Stimulated activated CD8-positive, alpha-beta memory T cell treated with anti-CD3 and anti-CD28 coated beads, Interleukin-15, amount 100 ng/mL, for 1 hour (primary cell): ENCODE results near the gene PDF.
"Not testable (repeated sequence)": the region's sequence is repeated elsewhere in the genome, so short reads cannot be mapped to it uniquely, and the experiment has no call there.

Source experiments
- DNase-seq: peaks from one replicate; pipeline ENCODE4 v3.0.0-alpha.2; 2020; ENCODE audit warnings: low read depth

Gene PDF

DNA sequence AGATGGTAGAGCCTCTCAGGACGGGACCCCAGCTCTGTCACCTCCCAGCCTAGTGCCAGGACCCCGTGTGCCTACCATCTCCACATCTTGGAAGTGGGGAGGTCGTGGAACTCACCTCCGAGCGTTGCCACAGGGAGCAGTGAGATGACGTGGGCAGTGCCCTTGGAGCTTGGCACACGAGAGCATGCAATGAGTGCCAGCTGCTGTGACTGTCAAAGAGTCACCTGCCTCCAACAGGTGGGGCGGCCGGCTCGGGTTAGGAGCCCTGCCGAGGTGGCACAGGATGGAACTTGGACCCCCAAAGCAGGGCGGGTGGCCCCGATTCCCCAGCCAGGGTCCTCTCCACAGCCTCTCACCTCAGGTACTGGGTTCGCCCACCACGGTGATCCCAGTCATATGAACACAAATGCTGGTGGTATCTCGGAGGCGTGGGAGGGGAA lies 13.8 kb downstream of the PDF start:
- DNase-seq: no peak

DNA sequence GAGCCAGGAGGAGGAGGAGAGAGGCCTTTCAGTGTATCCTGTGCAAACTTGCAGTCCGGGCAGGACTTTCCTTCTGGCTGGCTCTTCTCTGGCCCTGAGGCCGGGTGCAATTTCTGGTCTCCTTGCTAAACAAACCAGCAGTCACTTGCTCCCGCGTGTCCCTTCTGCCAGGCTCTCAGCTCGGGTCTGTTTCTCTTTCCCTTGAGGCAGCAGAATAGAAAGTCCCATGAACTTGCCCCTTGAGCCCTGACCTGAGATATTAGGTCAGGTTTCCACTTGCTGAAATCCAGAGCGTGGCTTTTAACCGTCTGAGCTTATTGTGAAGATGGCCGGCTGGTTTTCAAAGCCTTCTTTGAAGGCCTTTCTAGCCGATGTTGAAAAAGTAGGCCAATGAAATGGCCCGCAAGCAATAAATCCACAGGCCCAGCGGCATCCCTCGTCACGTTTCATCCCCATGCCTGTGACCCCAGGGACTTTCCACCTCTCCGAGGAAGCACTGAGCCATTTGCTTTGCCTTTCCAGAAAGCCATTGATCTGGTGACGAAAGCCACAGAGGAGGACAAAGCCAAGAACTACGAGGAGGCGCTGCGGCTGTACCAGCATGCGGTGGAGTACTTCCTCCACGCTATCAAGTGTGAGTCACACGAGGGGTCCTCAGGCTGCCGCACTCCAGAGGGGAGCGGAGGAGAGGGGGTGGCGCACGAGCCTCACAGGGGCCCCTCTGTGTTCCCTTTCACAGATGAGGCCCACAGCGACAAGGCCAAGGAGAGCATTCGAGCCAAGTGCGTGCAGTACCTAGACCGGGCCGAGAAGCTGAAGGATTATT lies 14.7 kb downstream of the PDF start:
- DNase-seq: no peak

DNA sequence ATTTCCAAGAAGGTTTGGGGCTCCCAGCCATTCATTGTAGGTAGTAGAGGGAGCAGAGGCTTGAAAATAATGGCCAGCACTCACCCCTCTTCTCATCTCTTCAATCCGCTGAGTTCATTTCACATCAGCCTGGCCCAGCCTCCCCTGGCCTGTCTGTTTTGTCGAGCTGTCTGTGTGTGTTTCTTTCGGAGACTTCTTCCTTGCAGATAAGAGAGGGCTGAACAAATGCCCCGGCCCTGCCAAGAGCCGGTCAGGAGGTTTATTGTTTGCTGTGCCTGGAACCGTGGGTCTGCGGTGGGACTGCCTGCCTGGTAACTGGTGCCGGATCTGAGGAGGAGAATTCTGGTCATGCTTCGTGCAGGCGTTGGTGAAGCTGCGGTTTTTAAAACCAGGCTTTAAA lies 15.9 kb downstream of the PDF start:
- DNase-seq: no peak

DNA sequence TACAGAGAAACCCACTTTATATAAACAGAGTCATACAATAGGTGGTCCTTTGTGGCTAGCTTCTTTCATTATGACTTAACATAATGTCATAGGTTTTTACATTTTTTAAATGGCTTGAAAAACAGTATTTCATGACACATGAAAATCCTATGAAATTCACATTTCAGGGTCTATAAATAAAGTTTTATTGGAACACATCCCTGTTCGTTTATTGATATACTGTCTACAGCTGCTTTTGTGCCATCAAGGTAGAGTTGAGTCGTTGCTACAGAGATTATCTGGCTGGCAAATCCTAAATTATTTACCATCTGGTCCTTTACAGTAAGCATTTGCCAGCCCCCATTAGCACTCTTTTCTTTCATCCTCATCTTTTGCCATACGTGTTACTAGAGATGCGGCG lies 16.9 kb downstream of the PDF start:
- no peak for DNase-seq

- DNase-seq: peak; percentile 4
These were observed 18.6 kb downstream of the PDF start for GRCh38 chr16:69311533-69312387.

GRCh38 chr16:69310653-69311532 lies 19.5 kb downstream of the PDF start, which contains the start of gene VPS4A:
Gene VPS4A, plus strand, starts transcription at chr16:69311350. Its CDS starts 162 bp downstream, at chr16:69311512.
- DNase-seq: peak; percentile 94

DNA sequence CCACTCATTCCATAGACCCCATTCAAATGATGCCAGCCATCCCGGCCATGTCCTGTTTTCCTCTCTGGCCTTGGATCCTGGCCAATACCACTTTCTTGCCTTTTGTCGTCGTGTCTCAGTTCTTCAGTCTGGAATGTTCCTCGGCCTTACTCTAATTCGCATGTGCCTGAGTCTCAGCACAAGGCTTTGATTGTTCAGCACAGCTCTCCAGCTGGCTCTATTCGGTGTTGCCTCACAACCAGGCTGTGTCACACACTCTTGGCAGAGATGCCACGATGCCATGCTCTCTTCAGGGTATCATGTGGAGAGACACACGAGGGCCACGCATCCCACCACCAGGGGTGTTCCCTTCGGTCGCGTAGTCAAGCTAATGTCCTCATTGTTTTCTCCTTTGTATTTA lies 21.1 kb downstream of the PDF start:
- DNase-seq: no peak

- no peak for DNase-seq
These were observed 22.5 kb downstream of the PDF start for GRCh38 chr16:69307856-69308255.

DNA sequence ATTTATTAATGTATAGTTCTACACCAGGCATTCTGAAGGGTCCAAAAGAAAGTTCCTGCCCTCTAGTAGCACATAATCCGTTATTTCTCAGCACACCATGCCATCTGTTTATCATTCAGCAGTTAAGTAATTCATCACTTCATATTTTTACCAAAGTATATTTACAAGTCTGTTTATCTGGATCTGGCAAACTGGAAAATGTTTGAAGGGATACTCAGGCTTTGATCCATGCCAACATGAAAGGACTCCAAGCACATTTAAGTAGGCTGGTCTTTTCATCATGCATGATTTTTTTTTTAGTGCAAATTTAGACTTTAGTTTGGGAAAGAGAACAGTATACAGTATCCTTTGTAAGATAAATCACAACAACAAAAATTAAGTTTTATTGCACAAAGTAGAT lies 23.3 kb downstream of the PDF start:
- DNase-seq: no peak

GRCh38 chr16:69306031-69306430 lies 24.4 kb downstream of the PDF start:
- no peak for DNase-seq

GRCh38 chr16:69302301-69302700 lies 28.1 kb downstream of the PDF start:
- no peak for DNase-seq

- DNase-seq: no peak
These were observed 28.5 kb downstream of the PDF start for GRCh38 chr16:69301861-69302260.

DNA sequence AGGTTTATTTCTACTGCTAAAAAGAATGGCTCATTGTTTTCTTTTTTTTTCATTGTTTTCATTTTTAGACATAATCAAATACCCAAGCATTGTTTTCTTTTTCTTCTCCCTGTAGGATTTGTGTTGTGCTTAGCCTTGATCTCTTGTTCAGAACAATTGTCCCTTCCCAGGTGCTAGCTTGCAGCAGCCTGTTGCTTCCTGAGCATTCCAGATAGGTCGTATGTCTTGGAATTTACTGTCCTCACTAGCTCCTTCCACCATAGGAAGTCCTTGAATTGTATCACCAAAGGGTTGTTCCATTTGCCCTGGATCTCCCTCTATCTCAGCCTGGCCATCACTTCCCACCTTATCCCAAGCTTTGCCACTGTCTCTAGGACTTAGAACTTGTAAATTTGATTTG lies 29.2 kb downstream of the PDF start:
- DNase-seq: no peak

DNA sequence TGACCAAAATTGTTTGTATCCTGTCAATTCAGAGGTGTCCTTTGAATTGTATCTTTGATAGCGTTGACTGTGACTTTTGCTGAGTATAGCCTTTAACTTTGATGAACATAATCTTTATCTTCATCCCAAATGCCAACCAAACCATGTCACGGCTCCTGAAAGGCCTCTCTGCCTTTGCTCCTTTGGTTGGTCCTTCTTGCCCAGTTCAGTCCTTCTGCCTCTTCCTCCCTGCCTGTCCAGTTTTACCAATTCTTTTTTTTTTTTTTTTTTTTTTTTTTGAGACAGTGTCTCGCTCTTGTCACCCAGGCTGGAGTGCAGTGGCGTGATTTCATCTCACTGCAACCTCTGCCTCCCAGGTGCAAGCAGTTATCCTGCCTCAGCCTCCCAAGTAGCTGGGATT lies 32.1 kb downstream of the PDF start:
- no peak for DNase-seq

- DNase-seq: not testable (repeated sequence)
These were observed 33.6 kb downstream of the PDF start for GRCh38 chr16:69296771-69297170.

- DNase-seq: no peak
These were observed 36.3 kb downstream of the PDF start for GRCh38 chr16:69294051-69294450.

GRCh38 chr16:69293401-69293800 lies 37.0 kb downstream of the PDF start:
- no peak for DNase-seq

- DNase-seq: not testable (repeated sequence)
These were observed 38.7 kb downstream of the PDF start for GRCh38 chr16:69291657-69292056.

GRCh38 chr16:69286941-69287713 lies 43.3 kb downstream of the PDF start:
- DNase-seq: peak; percentile 9

DNA sequence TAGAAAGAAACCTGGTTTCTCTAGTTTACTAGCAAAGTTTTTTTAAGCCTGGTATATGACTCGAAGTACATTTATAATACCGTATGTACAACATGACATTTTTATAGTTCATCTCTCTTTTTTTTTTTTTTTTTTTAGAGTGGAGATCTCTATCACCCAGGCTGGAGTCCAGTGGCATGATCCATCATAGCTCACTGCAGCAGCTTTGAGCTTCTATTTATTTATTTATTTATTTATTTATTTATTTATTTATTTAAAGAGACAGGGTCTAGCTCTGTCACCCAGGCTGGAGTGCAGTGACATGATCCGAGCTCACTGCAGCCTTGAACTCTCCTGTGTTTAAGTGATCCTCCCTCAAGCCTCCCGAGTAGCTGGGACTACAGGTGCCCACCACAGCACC lies 45.1 kb downstream of the PDF start:
- no peak for DNase-seq

DNA sequence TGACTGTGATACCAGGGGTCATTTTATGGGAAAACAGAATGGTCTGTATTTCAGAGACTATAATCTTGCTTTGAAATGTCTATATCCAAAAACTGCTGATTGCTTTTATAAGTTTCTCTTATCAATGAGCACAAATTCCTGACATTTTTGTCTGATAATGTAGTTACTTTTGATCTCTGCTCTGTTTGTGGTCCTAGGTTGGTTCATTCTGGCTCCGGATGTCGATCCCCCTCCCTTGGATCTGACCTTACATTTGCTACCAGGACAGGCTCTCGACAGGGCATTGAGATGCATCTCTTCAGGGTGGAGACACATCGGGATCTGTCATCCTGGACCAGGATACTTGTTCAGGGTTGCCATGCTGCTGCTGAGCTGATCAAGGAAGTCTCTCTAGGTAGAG lies 46.5 kb downstream of the PDF start:
- no peak for DNase-seq
